ENCODE data around the gene OR2V1.
"Not testable (repeated sequence)": the region's sequence is repeated elsewhere in the genome, so short reads cannot be mapped to it uniquely, and the experiment has no call there.

OR2V1 gene

GRCh38 chr5:181101930-181102674 lies 28.9 kb downstream of the OR2V1 start:
- not testable (repeated sequence) for DNase-seq

- DNase-seq: not testable (repeated sequence)
These were observed 29.8 kb downstream of the OR2V1 start for GRCh38 chr5:181101030-181101641.

- no peak for DNase-seq
These were observed 30.7 kb downstream of the OR2V1 start for GRCh38 chr5:181100121-181100875.

GRCh38 chr5:181099602-181100086 lies 31.3 kb downstream of the OR2V1 start:
- no peak for DNase-seq

- no peak for DNase-seq
These were observed 32.0 kb downstream of the OR2V1 start for GRCh38 chr5:181098762-181099601.

GRCh38 chr5:181097759-181098491 lies 33.0 kb downstream of the OR2V1 start:
- DNase-seq: not testable (repeated sequence)

GRCh38 chr5:181097383-181097753 lies 33.6 kb downstream of the OR2V1 start:
- DNase-seq: not testable (repeated sequence)

GRCh38 chr5:181096721-181097382 lies 34.1 kb downstream of the OR2V1 start:
- DNase-seq: not testable (repeated sequence)

- DNase-seq: not testable (repeated sequence)
These were observed 35.8 kb downstream of the OR2V1 start for GRCh38 chr5:181095162-181095561.

GRCh38 chr5:181092428-181092827 lies 38.5 kb downstream of the OR2V1 start:
- DNase-seq: no peak

- DNase-seq: no peak
These were observed 42.7 kb downstream of the OR2V1 start for GRCh38 chr5:181088289-181088688.

- DNase-seq: no peak
These were observed 43.7 kb downstream of the OR2V1 start for GRCh38 chr5:181087309-181087708.

- DNase-seq: no peak
These were observed 44.1 kb downstream of the OR2V1 start for GRCh38 chr5:181086884-181087205.

GRCh38 chr5:181086026-181086883 lies 44.7 kb downstream of the OR2V1 start:
- no peak for DNase-seq

GRCh38 chr5:181084621-181085195 lies 46.3 kb downstream of the OR2V1 start:
- DNase-seq: no peak

GRCh38 chr5:181081989-181082388 lies 49.0 kb downstream of the OR2V1 start:
- DNase-seq: no peak

GRCh38 chr5:181076920-181077319 lies 54.0 kb downstream of the OR2V1 start:
- no peak for DNase-seq
